ENCODE results near the gene GNB1. TPM values are rescaled to one million over a fixed set of nuclear protein-coding genes. Genes with fewer than 3 reads are reported as not detected.

GNB1 gene
- total and polyA plus RNA-seq, 9 of the 15 experiments (the other 6 are each of a cell fraction or from before 2014, with no cell fraction given): 34.3 to 388 (median 114) TPM

DNA sequence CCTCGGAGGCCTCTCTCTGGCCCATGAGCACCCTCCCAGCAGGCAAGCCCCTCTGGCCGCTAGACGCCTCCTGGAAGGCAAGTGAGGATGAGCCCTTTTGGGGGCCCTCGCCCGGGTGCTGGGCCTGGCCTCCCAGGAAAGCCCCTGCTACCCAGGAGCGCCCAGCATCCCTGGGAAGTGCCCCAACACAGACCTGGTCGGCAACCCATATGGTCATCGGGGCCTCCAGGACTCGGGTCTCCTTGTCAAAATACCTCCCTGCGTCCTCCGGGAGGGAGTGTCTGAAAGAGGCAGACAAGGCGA, 49.2 kb upstream of the GNB1 start:
- in situ Hi-C loops (cut with MboI) (no loop called here), intact Hi-C loops (cut with micrococcal nuclease) (no loop called here)
- POLR2A ChIA-PET: interaction anchor here (0.7 to 1.1 kb wide), 2 partner anchors 12 to 17 kb away, joined by 3 read pairs; no protein-coding TSS in a partner anchor
- CTCF ChIA-PET (ENCODE audit: low intra/inter-chr PET ratio): interaction anchor here (0.6 kb wide), 1 partner anchor 955 kb away, joined by 4 read pairs; no protein-coding TSS in a partner anchor
- Histone ChIP-seq H3K27ac (ENCODE audit: extremely low read depth, low read depth, low read length) (no peak overlapping the region), H3K4me2 (ENCODE audit: insufficient read depth, low read length) (no peak overlapping the region), H3K9ac (ENCODE audit: insufficient read depth in 1 of 2, low read depth in 2 of 2, low read length in 2 of 2) (no peak overlapping the region; a peak in 1 of 4 replicates), H3K9me1 (ENCODE audit: control insufficient read depth, insufficient read depth, low read length) (no peaks in the 10 kb centered on the region), H3K79me2 (ENCODE audit: control insufficient read depth, insufficient read depth, low read length) (no peaks in the 10 kb centered on the region), H3K27me3 (ENCODE audit: control insufficient read depth in 2 of 2, insufficient read depth in 2 of 2, low read length in 2 of 2) (peaks cover 43 to 82% of the 10 kb centered on the region in 2 experiments), H3K36me3 (ENCODE audit: control insufficient read depth, insufficient read depth, low read length) (no peaks in the 10 kb centered on the region), H3K4me3 (no peak overlapping the region), H3K9me3 (replicated peaks; ENCODE audit: control insufficient read depth, insufficient read depth, low read depth, low read length) (no peaks in the 10 kb centered on the region), H3K4me1 (replicated peaks in 1 of 2; ENCODE audit: control insufficient read depth in 2 of 2, insufficient read depth in 2 of 2, low read length in 2 of 2) (peaks cover 0 to 41% of the 10 kb centered on the region in 2 experiments; a peak in 2 of 5 replicates), H4K20me1 (replicated peaks; ENCODE audit: control insufficient read depth, insufficient read depth, low read length) (peaks cover 8% of the 10 kb centered on the region; the same call in 1 of the 2 replicates), H2AFZ (ENCODE audit: low read depth, low read length) (no peak overlapping the region)
- BruUV-seq (replicated peaks): no TSS peak
- no peak for FAIRE-seq
- no peak for ATAC-seq
- 3% methylated on average over 12 of the region's 12 CpGs for WGBS (ENCODE audit: insufficient coverage, low coverage, missing lambda C conversion rate)
- no peak for DNase-seq (ENCODE audit: extremely low read depth in 1 of 4, low spot score in 3 of 4)
- TF ChIP-seq, protein P1, sequence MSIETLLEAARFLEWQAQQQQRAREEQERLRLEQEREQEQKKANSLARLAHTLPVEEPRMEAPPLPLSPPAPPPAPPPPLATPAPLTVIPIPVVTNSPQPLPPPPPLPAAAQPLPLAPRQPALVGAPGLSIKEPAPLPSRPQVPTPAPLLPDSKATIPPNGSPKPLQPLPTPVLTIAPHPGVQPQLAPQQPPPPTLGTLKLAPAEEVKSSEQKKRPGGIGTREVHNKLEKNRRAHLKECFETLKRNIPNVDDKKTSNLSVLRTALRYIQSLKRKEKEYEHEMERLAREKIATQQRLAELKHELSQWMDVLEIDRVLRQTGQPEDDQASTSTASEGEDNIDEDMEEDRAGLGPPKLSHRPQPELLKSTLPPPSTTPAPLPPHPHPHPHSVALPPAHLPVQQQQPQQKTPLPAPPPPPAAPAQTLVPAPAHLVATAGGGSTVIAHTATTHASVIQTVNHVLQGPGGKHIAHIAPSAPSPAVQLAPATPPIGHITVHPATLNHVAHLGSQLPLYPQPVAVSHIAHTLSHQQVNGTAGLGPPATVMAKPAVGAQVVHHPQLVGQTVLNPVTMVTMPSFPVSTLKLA (conservative IDR thresholded peaks at IDR 0.05): no peak
- TF ChIP-seq, protein P2, sequence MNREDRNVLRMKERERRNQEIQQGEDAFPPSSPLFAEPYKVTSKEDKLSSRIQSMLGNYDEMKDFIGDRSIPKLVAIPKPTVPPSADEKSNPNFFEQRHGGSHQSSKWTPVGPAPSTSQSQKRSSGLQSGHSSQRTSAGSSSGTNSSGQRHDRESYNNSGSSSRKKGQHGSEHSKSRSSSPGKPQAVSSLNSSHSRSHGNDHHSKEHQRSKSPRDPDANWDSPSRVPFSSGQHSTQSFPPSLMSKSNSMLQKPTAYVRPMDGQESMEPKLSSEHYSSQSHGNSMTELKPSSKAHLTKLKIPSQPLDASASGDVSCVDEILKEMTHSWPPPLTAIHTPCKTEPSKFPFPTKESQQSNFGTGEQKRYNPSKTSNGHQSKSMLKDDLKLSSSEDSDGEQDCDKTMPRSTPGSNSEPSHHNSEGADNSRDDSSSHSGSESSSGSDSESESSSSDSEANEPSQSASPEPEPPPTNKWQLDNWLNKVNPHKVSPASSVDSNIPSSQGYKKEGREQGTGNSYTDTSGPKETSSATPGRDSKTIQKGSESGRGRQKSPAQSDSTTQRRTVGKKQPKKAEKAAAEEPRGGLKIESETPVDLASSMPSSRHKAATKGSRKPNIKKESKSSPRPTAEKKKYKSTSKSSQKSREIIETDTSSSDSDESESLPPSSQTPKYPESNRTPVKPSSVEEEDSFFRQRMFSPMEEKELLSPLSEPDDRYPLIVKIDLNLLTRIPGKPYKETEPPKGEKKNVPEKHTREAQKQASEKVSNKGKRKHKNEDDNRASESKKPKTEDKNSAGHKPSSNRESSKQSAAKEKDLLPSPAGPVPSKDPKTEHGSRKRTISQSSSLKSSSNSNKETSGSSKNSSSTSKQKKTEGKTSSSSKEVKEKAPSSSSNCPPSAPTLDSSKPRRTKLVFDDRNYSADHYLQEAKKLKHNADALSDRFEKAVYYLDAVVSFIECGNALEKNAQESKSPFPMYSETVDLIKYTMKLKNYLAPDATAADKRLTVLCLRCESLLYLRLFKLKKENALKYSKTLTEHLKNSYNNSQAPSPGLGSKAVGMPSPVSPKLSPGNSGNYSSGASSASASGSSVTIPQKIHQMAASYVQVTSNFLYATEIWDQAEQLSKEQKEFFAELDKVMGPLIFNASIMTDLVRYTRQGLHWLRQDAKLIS (CRISPR knock-in tag; IDR thresholded peaks at IDR 0.05): no peak
- no peak for TF ChIP-seq ZNF324 (CRISPR knock-in tag; IDR thresholded peaks at IDR 0.05)
- no peak for TF ChIP-seq HOMEZ (CRISPR knock-in tag; IDR thresholded peaks at IDR 0.05)
- TF ChIP-seq MAZ (CRISPR knock-in tag; conservative IDR thresholded peaks at IDR 0.05 in 1 of 2, IDR thresholded peaks at IDR 0.05 in 1 of 2): no peak
- TF ChIP-seq, protein P3, sequence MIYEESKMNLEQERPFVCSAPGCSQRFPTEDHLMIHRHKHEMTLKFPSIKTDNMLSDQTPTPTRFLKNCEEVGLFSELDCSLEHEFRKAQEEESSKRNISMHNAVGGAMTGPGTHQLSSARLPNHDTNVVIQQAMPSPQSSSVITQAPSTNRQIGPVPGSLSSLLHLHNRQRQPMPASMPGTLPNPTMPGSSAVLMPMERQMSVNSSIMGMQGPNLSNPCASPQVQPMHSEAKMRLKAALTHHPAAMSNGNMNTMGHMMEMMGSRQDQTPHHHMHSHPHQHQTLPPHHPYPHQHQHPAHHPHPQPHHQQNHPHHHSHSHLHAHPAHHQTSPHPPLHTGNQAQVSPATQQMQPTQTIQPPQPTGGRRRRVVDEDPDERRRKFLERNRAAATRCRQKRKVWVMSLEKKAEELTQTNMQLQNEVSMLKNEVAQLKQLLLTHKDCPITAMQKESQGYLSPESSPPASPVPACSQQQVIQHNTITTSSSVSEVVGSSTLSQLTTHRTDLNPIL (CRISPR knock-in tag; IDR thresholded peaks at IDR 0.05): no peak
- TF ChIP-seq ZNF717 (CRISPR knock-in tag; IDR thresholded peaks at IDR 0.05): no peak
- TF ChIP-seq ZNF830 (CRISPR knock-in tag; IDR thresholded peaks at IDR 0.05): no peak
- no peak for TF ChIP-seq CCNT2 (IDR thresholded peaks at IDR 0.05; ENCODE audit: borderline replicate concordance, extremely low read depth, insufficient read length, low read depth, low read length)
- no peak for TF ChIP-seq JUNB (CRISPR knock-in tag; conservative IDR thresholded peaks at IDR 0.05)
- no peak for TF ChIP-seq ETV5 (CRISPR knock-in tag; IDR thresholded peaks at IDR 0.05; ENCODE audit: low read depth)
